CD4-positive, alpha-beta T cell treated with Interferon alpha-2 for 1 hour (primary cell): ENCODE results near the gene HSPA14.
"Not testable (repeated sequence)": the region's sequence is repeated elsewhere in the genome, so short reads cannot be mapped to it uniquely, and the experiment has no call there.

Experiments
- DNase-seq, 2 donors: peaks; one replicate each; pipeline ENCODE4 v3.0.0-alpha.2; 2020 to 2022

Gene HSPA14

GRCh38 chr10:14837757-14838581 is at the start of gene HSPA14, which contains the start of the genes CDNF and MSANTD7:
HSPA14 (plus strand) TSS chr10:14838306; CDS start chr10:14838403, 97 bp downstream.
CDNF (minus strand) TSS chr10:14838037; CDS start chr10:14837946, 91 bp downstream.
MSANTD7 (plus strand) TSS chr10:14838306; CDS start chr10:14842285, 3,979 bp downstream.
- DNase-seq, result peak; percentile 99

GRCh38 chr10:14798636-14799035 is 39.5 kb upstream of the HSPA14 start:
- no peak for DNase-seq

- DNase-seq, result no peak
Measured at GRCh38 chr10:14800397-14800796, 37.7 kb upstream of the HSPA14 start.

- no peak for DNase-seq
Measured at GRCh38 chr10:14801723-14802122, 36.4 kb upstream of the HSPA14 start.

GRCh38 chr10:14803827-14804226 is 34.3 kb upstream of the HSPA14 start:
- DNase-seq, result no peak

GRCh38 chr10:14806318-14806717 is 31.8 kb upstream of the HSPA14 start:
- DNase-seq, result no peak

- DNase-seq, result no peak
Measured at GRCh38 chr10:14810969-14811953, 26.8 kb upstream of the HSPA14 start.

- peak in 1 of 2 donors; percentile 3 for DNase-seq
Measured at GRCh38 chr10:14812271-14812670, 25.8 kb upstream of the HSPA14 start.

GRCh38 chr10:14815681-14816080 is 22.4 kb upstream of the HSPA14 start:
- DNase-seq, result no peak

- DNase-seq, result not testable (repeated sequence)
Measured at GRCh38 chr10:14816717-14817116, 21.4 kb upstream of the HSPA14 start.

GRCh38 chr10:14820010-14820774 is 17.9 kb upstream of the HSPA14 start:
- DNase-seq, result no peak

- DNase-seq, result no peak
Measured at GRCh38 chr10:14820775-14821154, 17.3 kb upstream of the HSPA14 start.

- DNase-seq, result no peak
Measured at GRCh38 chr10:14821635-14822375, 16.3 kb upstream of the HSPA14 start.

GRCh38 chr10:14822879-14823755 is 15.0 kb upstream of the HSPA14 start:
- peak; percentile 45 to 66 for DNase-seq

GRCh38 chr10:14823966-14824365 is 14.1 kb upstream of the HSPA14 start:
- DNase-seq, result no peak

- DNase-seq, result no peak
Measured at GRCh38 chr10:14826076-14826829, 11.9 kb upstream of the HSPA14 start.

- no peak for DNase-seq
Measured at GRCh38 chr10:14833106-14833505, 5.0 kb upstream of the HSPA14 start.

- no peak for DNase-seq
Measured at GRCh38 chr10:14836208-14836607, 1.9 kb upstream of the HSPA14 start.

- DNase-seq, result no peak
Measured at GRCh38 chr10:14837003-14837756, 926 bp upstream of the HSPA14 start.
